OCI-LY7 (cell line): ENCODE data around the gene HS3ST4.

ENCODE experiments used
- EZH2phosphoT487 ChIP-seq: fragments of 200-600 bp; sonication (generic); IDR thresholded peaks from 2 replicates; pipeline ENCODE4 v1.6.1; 2018; ENCODE audit warnings: low read depth, borderline replicate concordance, mild to moderate bottlenecking, mixed run types, antibody characterized with exemption, low read length, moderate library complexity, mixed read lengths
- TF ChIP-seq, protein P1 (sequence below): fragments of 200-600 bp; sonication (generic); conservative IDR thresholded peaks from 2 replicates; pipeline ENCODE4 v1.5.1; 2014; ENCODE audit warnings: mild to moderate bottlenecking, antibody characterized with exemption, low read length, moderate library complexity, mixed read lengths

DNA sequence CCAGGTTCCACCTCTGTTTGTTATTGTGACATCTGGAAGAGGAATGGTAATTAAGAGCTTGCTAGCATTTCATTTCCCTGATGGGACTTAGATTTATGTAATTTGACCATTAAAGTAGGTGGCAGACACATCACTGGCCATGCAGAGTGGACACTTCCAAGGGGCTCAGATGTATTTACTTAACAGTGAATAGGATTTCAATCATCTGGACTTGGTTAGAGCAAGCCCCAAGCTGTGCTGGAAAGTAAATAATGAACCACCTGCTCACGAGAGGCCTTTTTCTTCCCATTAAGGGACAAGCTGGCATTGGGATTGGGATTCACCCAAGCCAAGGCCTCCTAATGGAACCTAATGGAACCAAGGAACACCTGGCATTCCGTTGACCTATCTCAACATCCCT, 395.3 kb downstream of the HS3ST4 start:
- TF ChIP-seq, protein P1, sequence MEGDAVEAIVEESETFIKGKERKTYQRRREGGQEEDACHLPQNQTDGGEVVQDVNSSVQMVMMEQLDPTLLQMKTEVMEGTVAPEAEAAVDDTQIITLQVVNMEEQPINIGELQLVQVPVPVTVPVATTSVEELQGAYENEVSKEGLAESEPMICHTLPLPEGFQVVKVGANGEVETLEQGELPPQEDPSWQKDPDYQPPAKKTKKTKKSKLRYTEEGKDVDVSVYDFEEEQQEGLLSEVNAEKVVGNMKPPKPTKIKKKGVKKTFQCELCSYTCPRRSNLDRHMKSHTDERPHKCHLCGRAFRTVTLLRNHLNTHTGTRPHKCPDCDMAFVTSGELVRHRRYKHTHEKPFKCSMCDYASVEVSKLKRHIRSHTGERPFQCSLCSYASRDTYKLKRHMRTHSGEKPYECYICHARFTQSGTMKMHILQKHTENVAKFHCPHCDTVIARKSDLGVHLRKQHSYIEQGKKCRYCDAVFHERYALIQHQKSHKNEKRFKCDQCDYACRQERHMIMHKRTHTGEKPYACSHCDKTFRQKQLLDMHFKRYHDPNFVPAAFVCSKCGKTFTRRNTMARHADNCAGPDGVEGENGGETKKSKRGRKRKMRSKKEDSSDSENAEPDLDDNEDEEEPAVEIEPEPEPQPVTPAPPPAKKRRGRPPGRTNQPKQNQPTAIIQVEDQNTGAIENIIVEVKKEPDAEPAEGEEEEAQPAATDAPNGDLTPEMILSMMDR, result no peak
- no peak for TF ChIP-seq EZH2phosphoT487
